Suprapubic skin (tissue), 3 donors: Measurements from ENCODE around the gene ZNF777.

Experiments used
- CTCF ChIP-seq, 2 donors: fragments of 200-600 bp in 1 of 2; fragments of 450-650 bp in 1 of 2; sonication (generic) in 1 of 2; IDR thresholded peaks; one replicate each; pipeline ENCODE4 v1.5.1; 2016 to 2019; ENCODE audit warnings: antibody characterized with exemption in 2 of 2, mild to moderate bottlenecking in 1 of 2, moderate library complexity in 1 of 2
- EP300 ChIP-seq: sonication (generic); formaldehyde crosslinking; IDR thresholded peaks from one replicate; pipeline ENCODE4 v1.6.1; 2017; ENCODE audit warnings: antibody characterized with exemption

GRCh38 chr7:149457766-149458165 lies 3.1 kb downstream of the ZNF777 start:
- no peak for TF ChIP-seq CTCF (IDR thresholded peaks at IDR 0.05)
- no peak for TF ChIP-seq EP300
